B cell (primary cell): ENCODE results near the gene CCDC190. TPM values are rescaled to one million over a fixed set of nuclear protein-coding genes. Genes with fewer than 3 reads are reported as not detected.
"Not testable (repeated sequence)": the region's sequence is repeated elsewhere in the genome, so short reads cannot be mapped to it uniquely, and the experiment has no call there.

Experiments
- ATAC-seq: fragments of 200-7000 bp; cut with Tn5 transposase; one replicate; pipeline ENCODE4 v1.10.0; 2021; ENCODE audit warnings: low read depth, mild to moderate bottlenecking, moderate number of reproducible peaks, moderate library complexity
- CTCF ChIA-PET: fragments of 350-600 bp; sonication (Branson Sonifier 250); formaldehyde crosslinking; loops from one replicate; lab custom pipeline; 2021; ENCODE audit warnings: antibody characterized with exemption, inconsistent platforms; lab: Charles Lee
- POLR2A ChIA-PET: fragments of 350-600 bp; sonication (Branson Sonifier 250); formaldehyde crosslinking; loops from one replicate; lab custom pipeline; 2021; ENCODE audit warnings: antibody characterized with exemption; lab: Charles Lee
- DNase-seq: peaks from one replicate; pipeline ENCODE4 v3.0.0; 2013
- H2AFZ ChIP-seq: 2 replicates; pipeline ENCODE4 v1.6.1; 2012; ENCODE audit warnings: mild to moderate bottlenecking, low read depth, low read length; ENCODE audit not compliant: insufficient read depth, poor library complexity, severe bottlenecking
- H3K27ac ChIP-seq, 2 donors: 1 replicate in 1 of 2; 2 replicates in 1 of 2; pipeline ENCODE4 v1.5.1; 2012 to 2013; ENCODE audit warnings: low read length in 2 of 2, mild to moderate bottlenecking in 2 of 2, moderate library complexity in 1 of 2
- H3K27me3 ChIP-seq, 4 experiments: fragments of 200-600 bp in 1 of 4; sonication (generic) in 1 of 4; replicated peaks in 1 of 4; 1 replicate in 2 of 4; 2 replicates in 2 of 4; pipeline versions ENCODE4 v1.6.1 to v1.7.0; 2013 to 2016; ENCODE audit warnings: low read length in 3 of 4, mild to moderate bottlenecking in 2 of 4, mixed read lengths in 1 of 4, moderate library complexity in 1 of 4; ENCODE audit not compliant: insufficient read depth in 4 of 4, control insufficient read depth in 3 of 4; ENCODE audit errors: control extremely low read depth in 1 of 4
- H3K36me3 ChIP-seq, 2 experiments: replicated peaks in 1 of 2; 1 replicate in 1 of 2; 2 replicates in 1 of 2; pipeline versions ENCODE4 v1.6.1 to v1.7.1; 2013; ENCODE audit warnings: low read length in 1 of 2; ENCODE audit not compliant: insufficient read depth in 2 of 2, control insufficient read depth in 1 of 2; ENCODE audit errors: control extremely low read depth in 1 of 2, extremely low read depth in 1 of 2
- H3K4me1 ChIP-seq, 2 donors: fragments of 200-600 bp in 1 of 2; sonication (generic) in 1 of 2; 1 replicate in 1 of 2; 2 replicates in 1 of 2; pipeline versions ENCODE4 v1.5.1 to v1.6.1; 2013 to 2017; ENCODE audit warnings: low read length in 2 of 2; ENCODE audit not compliant: control insufficient read depth in 2 of 2, insufficient read depth in 2 of 2
- H3K4me2 ChIP-seq: replicated peaks from 2 replicates; pipeline ENCODE3; 2012; ENCODE audit warnings: mild to moderate bottlenecking, low read depth, low read length; ENCODE audit not compliant: poor library complexity, severe bottlenecking
- H3K4me3 ChIP-seq, 5 experiments: fragments of 200-600 bp in 1 of 5; sonication (generic) in 1 of 5; 1 replicate in 3 of 5; 2 replicates in 2 of 5; pipeline versions ENCODE4 v1.5.1 to v1.7.0; 2011 to 2016; ENCODE audit warnings: low read length in 4 of 5, mild to moderate bottlenecking in 4 of 5, low read depth in 2 of 5, control low read depth in 1 of 5, moderate library complexity in 1 of 5; ENCODE audit not compliant: insufficient read depth in 1 of 5; ENCODE audit errors: control extremely low read depth in 1 of 5, extremely low read depth in 1 of 5
- H3K79me2 ChIP-seq: fragments of 200-600 bp; sonication (generic); one replicate; pipeline ENCODE4 v1.6.0; 2016; ENCODE audit warnings: low read length; ENCODE audit not compliant: control insufficient read depth, insufficient read depth
- H3K9ac ChIP-seq: fragments of 200-600 bp; sonication (generic); 2 replicates; pipeline ENCODE4 v1.6.1; 2017; ENCODE audit warnings: mild to moderate bottlenecking, low read length, moderate library complexity
- H3K9me3 ChIP-seq, 3 donors: one replicate each; pipeline versions ENCODE4 v1.6.1 to v1.7.1; 2013; ENCODE audit warnings: low read length in 2 of 3; ENCODE audit not compliant: control insufficient read depth in 2 of 3, insufficient read depth in 1 of 3; ENCODE audit errors: control extremely low read depth in 1 of 3
- H4K20me1 ChIP-seq: 2 replicates; pipeline ENCODE4 v1.6.0; 2012; ENCODE audit warnings: mild to moderate bottlenecking, low read length; ENCODE audit not compliant: insufficient read depth, control insufficient read depth, poor library complexity, severe bottlenecking
- H3K27ac Mint-ChIP-seq: one replicate; pipeline ENCODE4 v1.8.0; 2021; ENCODE audit warnings: mixed read lengths
- H3K27me3 Mint-ChIP-seq: one replicate; pipeline ENCODE4 v1.8.0; 2021; ENCODE audit warnings: mixed read lengths
- H3K4me1 Mint-ChIP-seq: one replicate; pipeline ENCODE4 v1.8.0; 2021; ENCODE audit warnings: mixed read lengths
- H3K4me3 Mint-ChIP-seq: one replicate; pipeline ENCODE4 v1.8.0; 2021; ENCODE audit warnings: mixed read lengths
- H3K9me3 Mint-ChIP-seq: one replicate; pipeline ENCODE4 v1.8.0; 2022; ENCODE audit warnings: mixed read lengths; ENCODE audit not compliant: insufficient read depth
- CTCF ChIP-seq: fragments of 200-600 bp; IDR thresholded peaks from one replicate; pipeline ENCODE4 v1.8.0; 2022; ENCODE audit warnings: antibody characterized with exemption, mild to moderate bottlenecking
- EZH2 ChIP-seq: IDR thresholded peaks from 2 replicates; pipeline ENCODE4 v1.6.1; 2012; ENCODE audit warnings: borderline replicate concordance, low read depth, mild to moderate bottlenecking, moderate library complexity, low read length; ENCODE audit not compliant: insufficient read depth, poor library complexity, severe bottlenecking
- WGBS: methylation state at CpG from one replicate; pipeline ENCODE4 v1.1.5; 2013; ENCODE audit warnings: missing lambda C conversion rate; ENCODE audit not compliant: insufficient coverage; 5-methylcytosine and 5-hydroxymethylcytosine counted together
- intact Hi-C: fragments of 100-400 bp; cut with micrococcal nuclease; formaldehyde crosslinking; loops from one replicate; pipeline ENCODE4 v1.10.0; 2022
- polyA plus RNA-seq: library from polyadenylated mRNA; depleted of rRNA; stranded (reverse); fragments of >200 nt; gene quantifications from 2 replicates; pipeline ENCODE4 v1.2.3, GENCODE V29; 2012
- total RNA-seq, 2 donors: library from RNA; stranded (reverse); fragments of 120-200 nt in 1 of 2; gene quantifications; 1 replicate in 1 of 2; 2 replicates in 1 of 2; pipeline versions ENCODE4 v1.2.3 to v1.2.4, GENCODE V29; 2013 to 2022

The CCDC190 gene
- total and polyA plus RNA-seq, 2 donors (not counting 1 experiment from before 2014, with no cell fraction given): not detected

GRCh38 chr1:162882248-162882674 is 21.3 kb upstream of the CCDC190 start:
- Histone ChIP-seq H3K9me3 (no peaks in the 10 kb centered on the region), H3K9ac (no peak overlapping the region), H3K27ac (no peak overlapping the region), H3K79me2 (no peaks in the 10 kb centered on the region), H3K36me3 (no peaks in the 10 kb centered on the region), H3K4me3 (no peak overlapping the region), H3K4me1 (no peaks in the 10 kb centered on the region), H3K4me2 (no peak overlapping the region), H2AFZ (no peak overlapping the region), H4K20me1 (no peaks in the 10 kb centered on the region), H3K27me3 (peaks cover 0 to 4% (median 0%) of the 10 kb centered on the region in 4 experiments)
- Mint-ChIP-seq H3K4me1 (no peaks in the 10 kb centered on the region), H3K9me3 (no peaks in the 10 kb centered on the region), H3K27me3 (peaks cover 20% of the 10 kb centered on the region), H3K27ac (no peak overlapping the region), H3K4me3 (no peak overlapping the region)
- TF ChIP-seq EZH2: no peak
- TF ChIP-seq CTCF: no peak
- ChIA-PET POLR2A (no interaction called here), CTCF (no interaction called here)
- intact Hi-C loops: no loop called here
- DNase-seq (no peak), ATAC-seq (no peak)
- 75% methylated on average over 4 of the region's 5 CpGs for WGBS

- H3K27ac Mint-ChIP-seq: no peak overlapping the region
- ATAC-seq: no peak
- no peak for DNase-seq
- H3K4me3 ChIP-seq: no peak overlapping the region
- no peaks in the 10 kb centered on the region for H3K9me3 Mint-ChIP-seq
- H3K27me3 Mint-ChIP-seq: peaks cover 24% of the 10 kb centered on the region
- 86% methylated on average over 5 of the region's 5 CpGs for WGBS
- H3K4me1 Mint-ChIP-seq: no peaks in the 10 kb centered on the region
- ChIA-PET CTCF (interaction anchor here (0.5 kb wide), 1 partner anchor 33 kb away, joined by 4 read pairs; no protein-coding TSS in a partner anchor), POLR2A (no interaction called here)
- no peak overlapping the region for H3K27ac ChIP-seq
- H3K79me2 ChIP-seq: no peaks in the 10 kb centered on the region
- H3K36me3 ChIP-seq: no peaks in the 10 kb centered on the region
- H3K4me3 Mint-ChIP-seq: no peak overlapping the region
- no peaks in the 10 kb centered on the region for H3K4me1 ChIP-seq
- peaks cover 0 to 4% (median 0%) of the 10 kb centered on the region in 4 experiments for H3K27me3 ChIP-seq
- H3K9me3 ChIP-seq: no peaks in the 10 kb centered on the region
- H4K20me1 ChIP-seq: no peaks in the 10 kb centered on the region
- no peak for TF ChIP-seq CTCF
- TF ChIP-seq EZH2: no peak
- H3K9ac ChIP-seq: no peak overlapping the region
- no peak overlapping the region for H2AFZ ChIP-seq
- H3K4me2 ChIP-seq: no peak overlapping the region
- intact Hi-C loops: no loop called here
These were observed 20.6 kb upstream of the CCDC190 start for GRCh38 chr1:162881590-162881989.

- H3K4me3 ChIP-seq, H3K27ac ChIP-seq, ATAC-seq, H3K36me3 ChIP-seq, POLR2A ChIA-PET, H3K79me2 ChIP-seq, H3K9me3 ChIP-seq, H3K4me1 ChIP-seq, H3K27me3 ChIP-seq, H3K4me2 ChIP-seq, H3K4me3 Mint-ChIP-seq, H4K20me1 ChIP-seq, H3K9me3 Mint-ChIP-seq, H2AFZ ChIP-seq, intact Hi-C loops, DNase-seq, H3K27ac Mint-ChIP-seq, CTCF ChIA-PET, H3K4me1 Mint-ChIP-seq, H3K9ac ChIP-seq: not testable (repeated sequence)
- no CpG with 5 or more reads among the region's 2 CpGs for WGBS
- H3K27me3 Mint-ChIP-seq: peaks cover 25% of the 10 kb centered on the region
These were observed 19.6 kb upstream of the CCDC190 start for GRCh38 chr1:162880617-162881016.
